Measurements from ENCODE around the gene THBS2.

THBS2 gene

GRCh38 chr6:169238766-169239165 is 14.9 kb downstream of the THBS2 start:
- no peak overlapping the region for H3K4me3 ChIP-seq (ENCODE audit: low read length)
- no peak for DNase-seq (ENCODE audit: low read depth)
- no peak for TF ChIP-seq CTCF (IDR thresholded peaks at IDR 0.05; ENCODE audit: insufficient read depth, low read depth, low read length, missing control alignments)

GRCh38 chr6:169237496-169238134 is 16.0 kb downstream of the THBS2 start:
- TF ChIP-seq CTCF (IDR thresholded peaks at IDR 0.05; ENCODE audit: insufficient read depth, low read depth, low read length, missing control alignments) = no peak
- no peak for DNase-seq (ENCODE audit: low read depth)
- no peak overlapping the region for H3K4me3 ChIP-seq (ENCODE audit: low read length)

DNA sequence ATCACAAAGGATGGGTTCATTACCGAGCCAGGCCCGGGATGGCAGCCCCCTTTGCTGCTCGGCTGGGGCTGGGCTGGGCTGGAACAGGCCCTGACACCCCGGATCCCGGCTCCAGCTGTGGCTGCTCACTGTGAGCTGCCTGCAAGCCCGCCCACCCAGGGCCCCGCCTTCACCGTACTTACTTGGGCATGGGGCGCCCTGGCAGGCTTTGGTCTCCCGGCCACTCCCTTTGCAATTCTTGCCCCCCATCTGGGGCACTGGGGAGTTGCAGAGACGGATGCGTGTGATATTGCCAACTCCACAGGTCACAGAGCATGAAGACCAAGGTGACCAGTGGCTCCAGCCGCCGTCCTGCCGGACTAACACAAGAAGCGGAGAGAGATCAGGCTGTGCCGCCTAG is 16.7 kb downstream of the THBS2 start:
- no peak for TF ChIP-seq CTCF (IDR thresholded peaks at IDR 0.05; ENCODE audit: insufficient read depth, low read depth, low read length, missing control alignments)

DNA sequence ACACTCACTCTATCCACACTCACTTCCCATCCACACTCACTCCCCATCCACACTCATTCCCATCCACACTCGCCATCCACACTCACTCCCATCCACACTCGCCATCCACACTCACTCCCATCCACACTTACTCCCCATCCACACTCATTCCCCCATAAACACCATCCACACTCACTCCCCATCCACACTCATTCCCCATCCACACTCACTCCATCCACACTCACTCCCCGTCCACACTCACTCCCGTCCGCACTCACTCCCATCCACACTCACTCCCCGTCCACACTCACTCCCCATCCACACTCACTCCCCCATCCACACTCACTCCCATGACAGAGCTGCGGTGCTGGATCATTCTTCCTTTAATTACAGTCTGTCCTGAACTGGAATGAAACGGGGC is 17.1 kb downstream of the THBS2 start:
- no peak for TF ChIP-seq CTCF (IDR thresholded peaks at IDR 0.05; ENCODE audit: insufficient read depth, low read depth, low read length, missing control alignments)
- H3K4me3 ChIP-seq (ENCODE audit: low read length) = no peak overlapping the region
- DNase-seq (ENCODE audit: low read depth) = no peak

More for the DNA sequence above, 16.7 kb downstream of the THBS2 start:
- no peak for DNase-seq (ENCODE audit: low read depth)
- H3K4me3 ChIP-seq (ENCODE audit: low read length) = no peak overlapping the region

DNA sequence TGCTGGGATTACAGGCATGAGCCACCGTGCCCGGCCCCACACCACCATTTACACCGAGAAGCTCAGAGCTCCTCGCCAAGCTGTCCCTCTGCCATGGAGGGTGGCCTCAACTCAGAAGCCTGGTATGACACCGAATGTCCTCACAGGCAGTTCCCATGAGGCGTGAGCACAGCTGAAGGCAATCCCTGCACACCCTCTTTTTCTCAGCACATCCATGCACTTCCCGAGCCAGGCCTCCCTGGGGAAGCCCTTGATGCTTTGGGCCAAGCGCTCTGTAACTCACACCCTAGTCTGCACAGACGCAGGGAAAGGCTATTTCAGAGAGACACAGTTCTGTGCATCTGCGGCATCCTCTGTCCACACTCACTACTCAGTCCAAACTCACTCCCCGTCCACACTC is 18.4 kb downstream of the THBS2 start:
- H3K4me3 ChIP-seq (ENCODE audit: low read length) = no peak overlapping the region
- DNase-seq (ENCODE audit: low read depth) = no peak
- TF ChIP-seq CTCF (IDR thresholded peaks at IDR 0.05; ENCODE audit: insufficient read depth, low read depth, low read length, missing control alignments) = no peak

- TF ChIP-seq CTCF (IDR thresholded peaks at IDR 0.05; ENCODE audit: insufficient read depth, low read depth, low read length, missing control alignments) = no peak
These were observed 19.0 kb downstream of the THBS2 start for GRCh38 chr6:169234634-169235033.

GRCh38 chr6:169233832-169234231 is 19.8 kb downstream of the THBS2 start:
- no peak for DNase-seq (ENCODE audit: low read depth)

More at GRCh38 chr6:169234634-169235033, 19.0 kb downstream of the THBS2 start:
- no peak for DNase-seq (ENCODE audit: low read depth)
- no peak overlapping the region for H3K4me3 ChIP-seq (ENCODE audit: low read length)

More at GRCh38 chr6:169233832-169234231, 19.8 kb downstream of the THBS2 start:
- no peak for TF ChIP-seq CTCF (IDR thresholded peaks at IDR 0.05; ENCODE audit: insufficient read depth, low read depth, low read length, missing control alignments)
- H3K4me3 ChIP-seq (ENCODE audit: low read length) = no peak overlapping the region
